ENCODE measurements around the gene DDX10.

- TF ChIP-seq CTCF (conservative IDR thresholded peaks at IDR 0.05; ENCODE audit: low read depth in 2 of 2) = no peak
- TF ChIP-seq EZH2 (IDR thresholded peaks at IDR 0.05; ENCODE audit: low read depth, unreplicated experiment) = no peak
- no peak for TF ChIP-seq ZNF331 (CRISPR knock-in tag; IDR thresholded peaks at IDR 0.05; ENCODE audit: low read depth)
- no peak for TF ChIP-seq POLR2AphosphoS5 (IDR thresholded peaks at IDR 0.05; ENCODE audit: low read depth)
- no peak for TF ChIP-seq JUNB (IDR thresholded peaks at IDR 0.05; ENCODE audit: unreplicated experiment)
- no peak for TF ChIP-seq EZH2phosphoT487 (IDR thresholded peaks at IDR 0.05; ENCODE audit: unreplicated experiment)
- TF ChIP-seq ZNF114 (CRISPR knock-in tag; IDR thresholded peaks at IDR 0.05) = no peak
- TF ChIP-seq CREB1 (CRISPR knock-in tag; IDR thresholded peaks at IDR 0.05; ENCODE audit: low read depth) = no peak
- no peak for TF ChIP-seq REST (IDR thresholded peaks at IDR 0.05; ENCODE audit: unreplicated experiment)
- TF ChIP-seq STAT1 (IDR thresholded peaks at IDR 0.05; ENCODE audit: unreplicated experiment) = no peak
- no peak for TF ChIP-seq ETS1 (IDR thresholded peaks at IDR 0.05)
- TF ChIP-seq NANOG (IDR thresholded peaks at IDR 0.05; ENCODE audit: borderline replicate concordance) = no peak
Observed at GRCh38 chr11:108847298-108847990, 182.6 kb downstream of the DDX10 start.
